Gastroesophageal sphincter (tissue), 4 donors: Measurements from ENCODE around the gene CPOX. TPM values are rescaled to one million over a fixed set of nuclear protein-coding genes. Genes with fewer than 3 reads are reported as not detected.
A peak's percentile ranks its signal among the peaks of the same experiment; 100 is the strongest.

Experiments used
- ATAC-seq: fragments of 150-250 bp; one replicate; pipeline ENCODE4 v1.9.1; 2016; ENCODE audit warnings: mild to moderate bottlenecking, moderate library complexity
- H3K27ac ChIP-seq, 4 donors: fragments of 200-600 bp; sonication (generic) in 3 of 4; 1 replicate in 3 of 4; 2 replicates in 1 of 4; pipeline ENCODE4 v1.5.1; 2016 to 2019
- H3K27me3 ChIP-seq: fragments of 200-600 bp; sonication (generic); one replicate; pipeline ENCODE4 v1.5.1; 2019
- H3K36me3 ChIP-seq, 2 donors: fragments of 200-600 bp; sonication (generic); one replicate each; pipeline ENCODE4 v1.5.1; 2019; ENCODE audit warnings: control low read depth in 1 of 2
- H3K4me1 ChIP-seq, 3 donors: fragments of 200-600 bp; sonication (generic); 1 replicate in 2 of 3; 2 replicates in 1 of 3; pipeline ENCODE4 v1.5.1; 2016 to 2019; ENCODE audit warnings: control low read depth in 2 of 3
- H3K4me3 ChIP-seq, 2 donors: fragments of 200-600 bp; sonication (generic); one replicate each; pipeline ENCODE4 v1.5.1; 2019; ENCODE audit warnings: mild to moderate bottlenecking in 1 of 2, moderate library complexity in 1 of 2
- H3K9me3 ChIP-seq, 3 donors: fragments of 200-600 bp; sonication (generic); one replicate each; pipeline ENCODE4 v1.5.1; 2017 to 2019; ENCODE audit warnings: control low read depth in 2 of 3
- EP300 ChIP-seq: sonication (generic); formaldehyde crosslinking; IDR thresholded peaks from one replicate; pipeline ENCODE4 v1.6.1; 2017; ENCODE audit warnings: antibody characterized with exemption, mild to moderate bottlenecking
- POLR2A ChIP-seq, 2 donors: fragments of 450-650 bp; IDR thresholded peaks; one replicate each; pipeline ENCODE4 v1.6.1; 2017; ENCODE audit warnings: antibody characterized with exemption in 2 of 2, mild to moderate bottlenecking in 2 of 2, moderate library complexity in 1 of 2
- POLR2AphosphoS5 ChIP-seq: sonication (generic); formaldehyde crosslinking; IDR thresholded peaks from one replicate; pipeline ENCODE4 v1.6.1; 2017; ENCODE audit warnings: antibody characterized with exemption
- WGBS, 2 donors: methylation state at CpG; one replicate each; pipeline ENCODE4 v1.1.5; 2018; ENCODE audit warnings: low coverage in 1 of 2; 5-methylcytosine and 5-hydroxymethylcytosine counted together
- total RNA-seq, 4 donors: library from RNA; depleted of rRNA; stranded (reverse); fragments of >200 nt; gene quantifications; one replicate each; pipeline ENCODE4 v1.1.0, GENCODE V29; 2016
- TF ChIP-seq, protein P1 (sequence below), 4 experiments: fragments of 200-600 bp in 2 of 4; fragments of 450-650 bp in 2 of 4; sonication (generic) in 1 of 4; IDR thresholded peaks; one replicate each; pipeline ENCODE4 v1.5.1; 2017 to 2019; ENCODE audit warnings: antibody characterized with exemption in 4 of 4, mild to moderate bottlenecking in 2 of 4, moderate library complexity in 2 of 4

The CPOX gene
- total RNA-seq, 4 donors from 2014 or later, result 11.7 to 26.1 (median 17.1) TPM

DNA sequence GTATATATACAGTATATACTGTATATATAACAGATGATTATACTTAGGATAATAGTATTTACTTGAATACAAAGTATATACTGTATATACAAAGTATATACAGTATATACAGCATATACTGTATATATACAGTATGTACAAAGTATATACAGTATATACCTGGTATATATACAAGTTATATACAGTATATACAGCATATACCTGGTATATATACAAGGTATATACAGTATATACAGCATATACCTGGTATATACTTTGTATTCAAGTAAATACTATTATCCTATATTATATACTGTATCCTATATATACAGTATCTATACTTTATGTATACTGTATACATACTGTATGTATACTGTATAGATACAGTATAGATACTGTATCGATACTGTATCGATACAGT is 14.6 kb upstream of the CPOX start:
- TF ChIP-seq, protein P1, sequence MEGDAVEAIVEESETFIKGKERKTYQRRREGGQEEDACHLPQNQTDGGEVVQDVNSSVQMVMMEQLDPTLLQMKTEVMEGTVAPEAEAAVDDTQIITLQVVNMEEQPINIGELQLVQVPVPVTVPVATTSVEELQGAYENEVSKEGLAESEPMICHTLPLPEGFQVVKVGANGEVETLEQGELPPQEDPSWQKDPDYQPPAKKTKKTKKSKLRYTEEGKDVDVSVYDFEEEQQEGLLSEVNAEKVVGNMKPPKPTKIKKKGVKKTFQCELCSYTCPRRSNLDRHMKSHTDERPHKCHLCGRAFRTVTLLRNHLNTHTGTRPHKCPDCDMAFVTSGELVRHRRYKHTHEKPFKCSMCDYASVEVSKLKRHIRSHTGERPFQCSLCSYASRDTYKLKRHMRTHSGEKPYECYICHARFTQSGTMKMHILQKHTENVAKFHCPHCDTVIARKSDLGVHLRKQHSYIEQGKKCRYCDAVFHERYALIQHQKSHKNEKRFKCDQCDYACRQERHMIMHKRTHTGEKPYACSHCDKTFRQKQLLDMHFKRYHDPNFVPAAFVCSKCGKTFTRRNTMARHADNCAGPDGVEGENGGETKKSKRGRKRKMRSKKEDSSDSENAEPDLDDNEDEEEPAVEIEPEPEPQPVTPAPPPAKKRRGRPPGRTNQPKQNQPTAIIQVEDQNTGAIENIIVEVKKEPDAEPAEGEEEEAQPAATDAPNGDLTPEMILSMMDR (IDR thresholded peaks at IDR 0.05), result no peak
- TF ChIP-seq EP300 (no peak), POLR2A (IDR thresholded peaks at IDR 0.05) (no peak), POLR2AphosphoS5 (no peak)

DNA sequence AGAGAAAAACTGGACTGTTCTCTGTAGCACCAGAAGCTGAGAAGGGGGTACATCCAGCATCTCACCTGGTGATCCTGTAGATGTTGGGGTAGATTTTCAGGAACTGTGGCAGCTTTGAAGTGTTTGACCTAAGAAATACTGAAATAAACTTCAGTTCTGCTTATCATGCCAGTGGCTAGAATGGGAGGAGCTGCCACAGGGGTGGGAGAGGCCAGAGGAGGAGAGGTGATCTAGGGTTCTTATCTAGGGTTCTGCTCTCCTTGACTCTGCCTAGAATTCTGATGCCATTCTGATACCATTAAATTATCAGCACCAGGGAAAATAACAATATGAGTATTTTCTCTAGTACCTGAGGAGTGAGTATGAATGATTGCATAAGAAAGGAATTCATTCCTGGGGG is 10.2 kb upstream of the CPOX start:
- TF ChIP-seq POLR2AphosphoS5, result no peak
- TF ChIP-seq, protein P1 (IDR thresholded peaks at IDR 0.05), result no peak
- no peak for TF ChIP-seq POLR2A (IDR thresholded peaks at IDR 0.05)
- no peak for TF ChIP-seq EP300
- H3K27me3 ChIP-seq, result no peaks in the 10 kb centered on the region
- H3K4me3 ChIP-seq, result no peak overlapping the region
- no peaks in the 10 kb centered on the region for H3K9me3 ChIP-seq
- no peak overlapping the region for H3K27ac ChIP-seq
- H3K4me1 ChIP-seq, result no peaks in the 10 kb centered on the region
- H3K36me3 ChIP-seq, result no peaks in the 10 kb centered on the region
- ATAC-seq, result no peak

More for the DNA sequence above, 14.6 kb upstream of the CPOX start:
- Histone ChIP-seq H3K27me3 (no peaks in the 10 kb centered on the region), H3K9me3 (peaks cover 0 to 3% (median 0%) of the 10 kb centered on the region in 3 donors), H3K4me1 (no peaks in the 10 kb centered on the region), H3K4me3 (no peak overlapping the region), H3K36me3 (no peaks in the 10 kb centered on the region), H3K27ac (no peak overlapping the region)
- no peak for ATAC-seq
- WGBS, 2 donors, result 78 to 85% methylated on average over 2 of the region's 2 CpGs

DNA sequence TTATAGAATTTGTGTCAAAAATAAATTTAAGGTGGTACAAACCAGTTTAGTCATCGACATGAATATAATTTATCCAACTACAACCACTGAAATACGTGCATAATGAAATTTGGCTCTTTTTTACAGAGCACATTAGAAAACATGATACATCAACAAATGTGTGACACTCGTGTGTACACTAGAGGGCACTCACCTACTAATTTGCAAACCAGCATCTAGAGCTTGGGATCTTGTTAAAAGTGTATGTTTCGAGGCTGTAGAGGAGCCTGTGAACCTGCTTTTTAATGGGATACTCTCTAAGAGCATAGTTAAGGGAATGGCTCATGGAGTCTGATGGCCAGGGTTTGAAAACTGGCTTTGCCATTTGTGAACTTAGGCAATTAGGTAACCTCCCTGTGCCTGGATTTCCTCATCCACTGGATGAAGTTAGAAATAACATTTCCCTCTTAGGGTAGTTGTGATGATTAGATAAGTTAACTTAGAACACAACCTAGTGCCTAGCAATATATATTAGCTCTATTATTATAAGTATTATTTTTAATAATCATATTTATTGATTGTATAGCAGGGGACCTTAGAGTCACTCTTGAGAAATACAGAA is 8.8 kb upstream of the CPOX start:
- Histone ChIP-seq H3K27me3 (no peaks in the 10 kb centered on the region), H3K27ac (no peak overlapping the region), H3K36me3 (no peaks in the 10 kb centered on the region), H3K9me3 (no peaks in the 10 kb centered on the region), H3K4me3 (no peak overlapping the region), H3K4me1 (no peaks in the 10 kb centered on the region)
- TF ChIP-seq EP300, result no peak
- TF ChIP-seq, protein P1 (IDR thresholded peaks at IDR 0.05), result peak; percentile 36 to 64 (median 56)
- 0 to 7% methylated on average over 4 of the region's 4 CpGs for WGBS, 2 donors
- no peak for ATAC-seq

DNA sequence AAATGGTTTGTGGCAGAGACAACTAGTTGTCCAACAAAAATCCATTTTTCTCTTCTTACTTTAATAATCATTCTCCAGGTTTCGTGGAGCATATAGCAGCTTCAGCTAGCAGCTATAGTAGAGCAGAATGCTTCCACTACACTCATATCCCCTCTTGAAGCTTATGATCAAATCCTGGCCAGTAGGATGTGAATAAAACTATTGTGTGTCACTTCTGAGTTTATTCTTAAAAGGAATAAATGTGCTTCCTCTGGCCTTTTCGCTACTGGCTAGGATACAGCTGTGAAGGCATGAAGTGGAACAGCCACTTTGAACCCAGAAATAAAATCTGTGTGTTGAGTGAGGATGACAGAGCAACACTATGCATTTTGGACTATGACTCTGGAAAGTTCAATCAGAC is 7.8 kb upstream of the CPOX start:
- WGBS, 2 donors, result 58 to 75% methylated on average over 1 to 2 of the region's 2 CpGs
- Histone ChIP-seq H3K27me3 (no peaks in the 10 kb centered on the region), H3K4me3 (no peak overlapping the region), H3K9me3 (no peaks in the 10 kb centered on the region), H3K36me3 (no peaks in the 10 kb centered on the region), H3K27ac (no peak overlapping the region), H3K4me1 (no peaks in the 10 kb centered on the region)
- TF ChIP-seq, protein P1 (IDR thresholded peaks at IDR 0.05), result no peak
- TF ChIP-seq EP300 (no peak), POLR2AphosphoS5 (no peak), POLR2A (IDR thresholded peaks at IDR 0.05) (no peak)
- ATAC-seq, result no peak

DNA sequence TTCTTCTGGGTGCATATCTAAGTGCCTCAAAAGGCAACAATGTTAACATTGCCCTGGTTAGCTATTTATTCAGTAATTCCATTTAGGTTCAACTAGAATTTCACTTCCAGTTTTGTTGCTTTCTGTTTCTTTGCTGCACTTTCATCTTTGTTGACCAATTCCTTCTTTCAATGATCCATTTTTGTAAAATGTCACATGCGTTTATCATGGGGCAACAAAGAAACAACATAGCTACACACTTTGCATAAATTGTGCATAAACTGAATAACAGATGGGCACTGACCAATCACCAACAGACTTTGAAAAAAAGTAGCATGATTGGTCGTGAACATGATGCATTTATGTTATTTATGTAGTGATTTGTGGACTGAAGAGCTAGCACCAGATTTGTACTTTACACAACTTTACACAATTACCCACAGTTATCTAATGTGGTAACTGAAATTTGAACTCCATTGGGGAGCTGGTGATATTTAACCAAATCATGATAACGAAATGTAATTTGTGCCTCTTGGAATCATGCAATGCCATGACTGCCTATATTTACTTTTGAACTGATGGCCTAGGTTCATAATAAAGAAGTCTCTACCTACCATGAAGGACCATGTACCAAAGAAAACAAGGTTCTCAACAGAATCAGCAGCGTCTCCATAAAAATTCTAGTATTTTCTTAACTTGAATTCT is 7.1 kb upstream of the CPOX start:
- TF ChIP-seq EP300 (no peak), POLR2AphosphoS5 (no peak)
- TF ChIP-seq, protein P1 (IDR thresholded peaks at IDR 0.05), result no peak
- 76 to 84% methylated on average over 4 of the region's 4 CpGs for WGBS, 2 donors

More for the DNA sequence above, 7.1 kb upstream of the CPOX start:
- no peak overlapping the region for H3K27ac ChIP-seq
- no peaks in the 10 kb centered on the region for H3K27me3 ChIP-seq
- H3K4me1 ChIP-seq, result no peaks in the 10 kb centered on the region
- H3K9me3 ChIP-seq, result no peaks in the 10 kb centered on the region
- ATAC-seq, result no peak
- H3K36me3 ChIP-seq, result no peaks in the 10 kb centered on the region
- H3K4me3 ChIP-seq, result no peak overlapping the region
